ENCODE results near the gene CCM2. TPM values are rescaled to one million over a fixed set of nuclear protein-coding genes. Genes with fewer than 3 reads are reported as not detected.
A peak's percentile ranks its signal among the peaks of the same experiment; 100 is the strongest.
"Not testable (repeated sequence)": the region's sequence is repeated elsewhere in the genome, so short reads cannot be mapped to it uniquely, and the experiment has no call there.

CCM2 gene
- polyA plus RNA-seq, 10 donors, result 37.7 to 44.1 (median 40.4) TPM

GRCh38 chr7:44980393-44981034 lies 19.5 kb upstream of the CCM2 start:
- DNase-seq, result no peak

- DNase-seq, result no peak
These were observed 18.8 kb upstream of the CCM2 start for GRCh38 chr7:44981035-44981706.

GRCh38 chr7:44982535-44982923 lies 17.5 kb upstream of the CCM2 start:
- DNase-seq, result no peak

- no peak for DNase-seq
These were observed 17.0 kb upstream of the CCM2 start for GRCh38 chr7:44982970-44983369.

GRCh38 chr7:44983742-44984477 lies 16.1 kb upstream of the CCM2 start:
- DNase-seq, result no peak

GRCh38 chr7:44984478-44984758 lies 15.6 kb upstream of the CCM2 start:
- DNase-seq, result no peak

- DNase-seq, result no peak
These were observed 14.8 kb upstream of the CCM2 start for GRCh38 chr7:44985033-44985695.

GRCh38 chr7:44985900-44986217 lies 14.1 kb upstream of the CCM2 start:
- DNase-seq, result no peak

- DNase-seq, result peak; percentile 93 to 98 (median 98)
These were observed 13.6 kb upstream of the CCM2 start for GRCh38 chr7:44986218-44987053.

- no peak for DNase-seq
These were observed 12.5 kb upstream of the CCM2 start for GRCh38 chr7:44987457-44987856.

- no peak for DNase-seq
These were observed 12.0 kb upstream of the CCM2 start for GRCh38 chr7:44987996-44988395.

GRCh38 chr7:44988701-44989100 lies 11.3 kb upstream of the CCM2 start:
- DNase-seq, result no peak

GRCh38 chr7:44989132-44989531 lies 10.9 kb upstream of the CCM2 start:
- no peak for DNase-seq

GRCh38 chr7:44990109-44991023 lies 9.6 kb upstream of the CCM2 start:
- DNase-seq, result peak in 1 of 3 donors; percentile 37

GRCh38 chr7:44992004-44992795 lies 7.8 kb upstream of the CCM2 start:
- not testable (repeated sequence) for DNase-seq

- DNase-seq, result no peak
These were observed 5.0 kb upstream of the CCM2 start for GRCh38 chr7:44994877-44995554.

- no peak for DNase-seq
These were observed 4.2 kb upstream of the CCM2 start for GRCh38 chr7:44995555-44996493.
